RWPE2 (cell line): Measurements from ENCODE around the gene NHSL2.
A peak's percentile ranks its signal among the peaks of the same experiment; 100 is the strongest.

Source experiments
- ATAC-seq: fragments of 200-7000 bp; cut with Tn5 transposase; 3 replicates; pipeline ENCODE4 v1.9.1; 2021; ENCODE audit warnings: low read depth
- DNase-seq: peaks from one replicate; pipeline ENCODE4 v3.0.0-alpha.2; 2020; ENCODE audit warnings: low spot score
- H3K27ac ChIP-seq: fragments of 450-650 bp; 2 replicates; pipeline ENCODE4 v1.5.1; 2017; ENCODE audit warnings: mild to moderate bottlenecking; ENCODE audit not compliant: poor library complexity, severe bottlenecking
- H3K27me3 ChIP-seq: fragments of 250-450 bp; sonication (Bioruptor Pico); 2 replicates; pipeline ENCODE4 v1.5.1; 2021; ENCODE audit warnings: mild to moderate bottlenecking, moderate library complexity; ENCODE audit not compliant: insufficient read depth, poor library complexity, severe bottlenecking
- H3K36me3 ChIP-seq: fragments of 250-450 bp; sonication (Bioruptor Pico); 2 replicates; pipeline ENCODE4 v1.5.1; 2020; ENCODE audit warnings: low read depth, mild to moderate bottlenecking, moderate library complexity
- H3K4me1 ChIP-seq: fragments of 250-450 bp; sonication (Bioruptor Pico); 2 replicates; pipeline ENCODE4 v1.5.1; 2021; ENCODE audit warnings: mild to moderate bottlenecking, moderate library complexity; ENCODE audit not compliant: insufficient read depth, poor library complexity, severe bottlenecking
- H3K4me3 ChIP-seq: fragments of 250-450 bp; sonication (Bioruptor Pico); 2 replicates; pipeline ENCODE4 v1.5.1; 2021; ENCODE audit warnings: mild to moderate bottlenecking, moderate library complexity; ENCODE audit not compliant: severe bottlenecking
- H3K9me3 ChIP-seq: fragments of 250-450 bp; sonication (Bioruptor Pico); 2 replicates; pipeline ENCODE4 v1.5.1; 2021; ENCODE audit warnings: mild to moderate bottlenecking, moderate library complexity; ENCODE audit not compliant: severe bottlenecking
- TF ChIP-seq, protein P1 (sequence below): fragments of 450-650 bp; IDR thresholded peaks from one replicate; pipeline ENCODE4 v1.5.1; 2017; ENCODE audit warnings: mild to moderate bottlenecking, moderate library complexity; ENCODE audit not compliant: poor library complexity, severe bottlenecking

The NHSL2 gene

DNA sequence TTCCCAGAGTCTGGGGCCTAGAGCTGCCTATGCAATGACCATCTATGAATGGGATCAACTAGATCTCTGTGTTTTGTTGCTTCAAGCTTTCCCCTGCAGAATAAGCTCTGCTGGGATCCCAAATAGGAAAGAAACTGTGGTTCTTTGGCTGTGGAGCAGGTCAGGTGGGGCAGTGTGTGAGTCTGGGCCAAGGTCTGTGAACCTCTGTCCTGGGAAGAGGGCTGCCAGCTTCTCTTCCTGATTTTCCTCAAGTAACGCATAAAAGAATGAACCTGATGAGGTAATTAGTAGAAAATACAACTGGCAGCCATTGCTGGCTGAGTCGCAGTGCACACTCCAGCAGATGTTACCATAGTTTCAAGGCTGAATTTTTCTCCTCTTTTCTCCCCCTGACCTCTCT, 266.3 kb downstream of the NHSL2 start:
- ATAC-seq (no peak), DNase-seq (no peak)
- H3K4me1 ChIP-seq = no peaks in the 10 kb centered on the region

DNA sequence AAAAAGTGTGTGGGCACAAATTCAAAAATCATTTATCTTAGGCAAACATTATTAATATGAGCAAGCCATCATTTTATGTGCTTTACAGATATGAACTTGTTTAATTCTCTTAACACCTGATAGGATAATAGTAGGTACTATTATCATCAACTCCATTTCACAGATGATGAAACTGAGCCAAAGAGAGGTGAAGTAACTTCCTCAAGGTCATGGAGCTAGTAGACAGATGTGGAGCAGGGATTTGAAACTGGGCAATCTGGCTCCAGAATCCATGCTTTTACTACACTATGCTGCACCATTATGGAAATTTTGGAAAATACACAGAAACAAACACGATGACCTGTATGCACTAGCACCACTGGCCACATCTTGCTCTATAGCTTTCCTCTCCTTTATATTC, 269.9 kb downstream of the NHSL2 start:
- no peaks in the 10 kb centered on the region for H3K9me3 ChIP-seq
- H3K4me3 ChIP-seq = peak overlapping the region; percentile 80
- no peaks in the 10 kb centered on the region for H3K27me3 ChIP-seq
- H3K36me3 ChIP-seq = no peaks in the 10 kb centered on the region
- TF ChIP-seq, protein P1, sequence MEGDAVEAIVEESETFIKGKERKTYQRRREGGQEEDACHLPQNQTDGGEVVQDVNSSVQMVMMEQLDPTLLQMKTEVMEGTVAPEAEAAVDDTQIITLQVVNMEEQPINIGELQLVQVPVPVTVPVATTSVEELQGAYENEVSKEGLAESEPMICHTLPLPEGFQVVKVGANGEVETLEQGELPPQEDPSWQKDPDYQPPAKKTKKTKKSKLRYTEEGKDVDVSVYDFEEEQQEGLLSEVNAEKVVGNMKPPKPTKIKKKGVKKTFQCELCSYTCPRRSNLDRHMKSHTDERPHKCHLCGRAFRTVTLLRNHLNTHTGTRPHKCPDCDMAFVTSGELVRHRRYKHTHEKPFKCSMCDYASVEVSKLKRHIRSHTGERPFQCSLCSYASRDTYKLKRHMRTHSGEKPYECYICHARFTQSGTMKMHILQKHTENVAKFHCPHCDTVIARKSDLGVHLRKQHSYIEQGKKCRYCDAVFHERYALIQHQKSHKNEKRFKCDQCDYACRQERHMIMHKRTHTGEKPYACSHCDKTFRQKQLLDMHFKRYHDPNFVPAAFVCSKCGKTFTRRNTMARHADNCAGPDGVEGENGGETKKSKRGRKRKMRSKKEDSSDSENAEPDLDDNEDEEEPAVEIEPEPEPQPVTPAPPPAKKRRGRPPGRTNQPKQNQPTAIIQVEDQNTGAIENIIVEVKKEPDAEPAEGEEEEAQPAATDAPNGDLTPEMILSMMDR = no peak
- DNase-seq (no peak), ATAC-seq (no peak)
- H3K27ac ChIP-seq = peak overlapping the region; percentile 63
- no peaks in the 10 kb centered on the region for H3K4me1 ChIP-seq

More for the DNA sequence above, 266.3 kb downstream of the NHSL2 start:
- H3K27me3 ChIP-seq = no peaks in the 10 kb centered on the region
- no peak overlapping the region for H3K27ac ChIP-seq
- H3K4me3 ChIP-seq = no peak overlapping the region
- no peaks in the 10 kb centered on the region for H3K9me3 ChIP-seq
- TF ChIP-seq, protein P1 = no peak
- H3K36me3 ChIP-seq = no peaks in the 10 kb centered on the region

DNA sequence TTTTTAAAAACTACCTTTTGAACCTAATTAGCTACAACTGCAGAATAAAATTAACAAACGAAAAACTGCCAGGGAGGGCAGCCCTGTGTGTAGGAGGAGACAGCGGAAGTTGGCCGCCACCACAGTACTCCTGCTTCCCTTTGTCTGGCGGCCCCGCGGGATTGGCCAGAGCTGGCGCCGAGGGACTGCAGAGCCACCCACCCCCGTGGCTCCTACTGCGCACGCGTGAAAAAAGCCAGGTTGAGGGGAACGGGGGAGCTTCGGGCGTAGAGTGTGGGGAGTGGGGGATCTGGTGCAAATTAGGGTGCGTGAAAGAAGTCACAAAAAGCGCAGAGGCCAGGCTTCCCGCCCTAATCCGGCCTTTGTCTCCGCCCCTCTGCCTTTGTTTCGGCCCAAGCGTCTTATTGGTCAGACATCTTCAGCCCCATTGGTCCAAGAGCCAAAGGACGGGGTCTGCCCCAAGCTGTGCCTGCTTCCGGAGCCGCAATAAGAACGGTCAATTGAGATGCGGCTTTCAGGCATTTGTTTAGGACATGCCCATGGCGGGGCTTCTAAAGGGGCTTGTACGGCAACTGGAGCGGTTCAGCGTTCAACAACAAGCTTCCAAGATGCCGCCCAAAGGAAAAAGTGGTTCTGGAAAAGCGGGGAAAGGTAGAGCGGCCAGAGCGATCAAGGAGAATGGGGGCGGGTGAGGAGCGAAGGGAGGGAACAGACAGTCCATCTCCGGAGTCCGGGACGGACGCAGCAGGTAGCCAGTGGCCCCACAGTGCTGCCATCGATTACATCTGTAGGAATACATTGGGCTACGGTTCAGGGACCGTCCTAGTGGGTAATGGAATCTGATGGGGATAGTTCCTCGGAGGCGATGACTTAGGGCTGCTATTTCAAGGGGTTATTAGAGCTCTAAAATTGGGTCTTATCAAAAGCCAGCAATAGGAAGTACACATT, 270.8 kb downstream of the NHSL2 start, which contains the start of gene PIN4:
Gene PIN4, plus strand, starts transcription at position 580 of the 948 bp plus-strand sequence. Its CDS starts 29 bp downstream, at position 609.
- Histone ChIP-seq H3K27me3 (no peaks in the 10 kb centered on the region), H3K36me3 (0 out of 2 replicates have a peak, but pooled peaks cover 3% of the 10 kb centered on the region), H3K27ac (peak within 1 kb of the TSS; percentile 63), H3K4me3 (peak within 1 kb of the TSS; percentile 80), H3K9me3 (no peaks in the 10 kb centered on the region), H3K4me1 (no peaks in the 10 kb centered on the region)
- peak; percentile 98 for ATAC-seq
- TF ChIP-seq, protein P1 = no peak
- DNase-seq = peak; percentile 86

DNA sequence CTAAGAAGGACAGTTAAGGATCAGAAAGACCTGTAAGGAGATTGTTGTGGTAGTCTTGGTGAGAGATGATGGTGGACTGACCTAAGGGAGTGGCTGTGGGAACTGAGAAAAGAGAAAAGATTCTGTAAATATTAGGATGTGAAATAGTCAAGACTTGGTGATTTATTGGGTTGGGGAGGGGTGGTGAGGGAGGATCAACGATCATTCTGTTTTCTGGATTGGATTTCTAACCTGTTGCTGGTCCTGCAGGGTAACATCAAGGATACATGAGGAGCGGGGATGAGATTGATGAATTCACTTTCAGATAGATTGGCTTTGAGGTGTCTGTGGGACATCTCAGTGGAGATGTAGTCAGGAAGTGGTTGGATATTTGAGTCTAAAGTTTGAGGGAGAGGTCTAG, 272.3 kb downstream of the NHSL2 start:
- H3K27me3 ChIP-seq = no peaks in the 10 kb centered on the region
- TF ChIP-seq, protein P1 = no peak
- H3K36me3 ChIP-seq = peaks cover 10% of the 10 kb centered on the region; the same call in 1 of the 2 replicates
- no peaks in the 10 kb centered on the region for H3K9me3 ChIP-seq
- no peak for ATAC-seq
- no peak overlapping the region for H3K4me3 ChIP-seq
- no peak overlapping the region for H3K27ac ChIP-seq
- no peak for DNase-seq
- no peaks in the 10 kb centered on the region for H3K4me1 ChIP-seq
